Activated gamma-delta T cell treated with Interleukin-2 at 50 U/mL for 16 hours (primary cell): ENCODE measurements around the gene ZNF766.
A peak's percentile ranks its signal among the peaks of the same experiment; 100 is the strongest.
"Not testable (repeated sequence)": the region's sequence is repeated elsewhere in the genome, so short reads cannot be mapped to it uniquely, and the experiment has no call there.

Experiments
- DNase-seq: peaks from one replicate; pipeline ENCODE4 v3.0.0-alpha.2; 2020

The ZNF766 gene

GRCh38 chr19:52269338-52270261 is at the start of gene ZNF766:
ZNF766 (plus strand) TSS chr19:52269587; CDS start chr19:52269614, 27 bp downstream.
- peak; percentile 98 for DNase-seq

GRCh38 chr19:52219611-52220010 is 49.8 kb upstream of the ZNF766 start:
- DNase-seq, result no peak

GRCh38 chr19:52221031-52221430 is 48.4 kb upstream of the ZNF766 start:
- no peak for DNase-seq

GRCh38 chr19:52221831-52222375 is 47.5 kb upstream of the ZNF766 start:
- DNase-seq, result no peak

DNA sequence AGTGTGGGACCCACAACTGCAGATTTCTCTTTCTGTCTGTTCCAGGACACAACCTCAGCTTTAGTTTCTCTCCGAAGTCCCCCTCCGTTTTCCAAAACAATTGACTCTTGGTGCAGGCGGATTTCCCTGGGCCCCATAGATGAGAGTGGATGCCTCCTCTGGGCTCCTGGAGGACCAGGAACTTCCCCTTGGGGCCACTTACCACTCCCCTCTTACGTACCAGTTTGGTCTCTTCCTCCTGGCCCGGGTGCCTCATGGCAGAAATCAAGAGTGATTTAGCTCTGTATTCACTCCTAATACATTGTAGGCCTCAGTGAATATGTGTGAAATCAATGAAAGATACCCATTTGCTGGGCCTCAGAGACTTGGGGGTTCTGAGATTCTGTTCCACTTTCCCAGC is 45.2 kb upstream of the ZNF766 start:
- DNase-seq, result no peak

DNA sequence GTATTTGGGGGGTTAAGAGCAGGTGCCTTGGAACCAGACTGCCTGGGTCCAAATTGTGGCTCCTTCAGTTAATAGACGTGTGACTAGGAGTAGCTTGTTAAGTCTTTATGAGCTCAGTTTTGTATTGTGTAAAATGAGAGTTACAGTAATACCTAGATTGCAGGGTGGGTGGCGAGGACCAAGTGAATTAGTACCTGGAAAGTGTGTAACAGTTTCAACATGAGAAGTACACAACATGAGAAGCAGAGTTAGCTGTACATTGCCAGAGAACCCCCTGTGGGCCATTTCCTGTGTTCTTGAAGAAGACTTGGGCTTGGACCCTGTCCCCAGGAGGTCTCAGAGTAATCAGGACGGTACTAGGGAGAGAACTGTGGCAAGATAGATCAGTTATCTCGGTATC is 42.7 kb upstream of the ZNF766 start:
- DNase-seq, result no peak

DNA sequence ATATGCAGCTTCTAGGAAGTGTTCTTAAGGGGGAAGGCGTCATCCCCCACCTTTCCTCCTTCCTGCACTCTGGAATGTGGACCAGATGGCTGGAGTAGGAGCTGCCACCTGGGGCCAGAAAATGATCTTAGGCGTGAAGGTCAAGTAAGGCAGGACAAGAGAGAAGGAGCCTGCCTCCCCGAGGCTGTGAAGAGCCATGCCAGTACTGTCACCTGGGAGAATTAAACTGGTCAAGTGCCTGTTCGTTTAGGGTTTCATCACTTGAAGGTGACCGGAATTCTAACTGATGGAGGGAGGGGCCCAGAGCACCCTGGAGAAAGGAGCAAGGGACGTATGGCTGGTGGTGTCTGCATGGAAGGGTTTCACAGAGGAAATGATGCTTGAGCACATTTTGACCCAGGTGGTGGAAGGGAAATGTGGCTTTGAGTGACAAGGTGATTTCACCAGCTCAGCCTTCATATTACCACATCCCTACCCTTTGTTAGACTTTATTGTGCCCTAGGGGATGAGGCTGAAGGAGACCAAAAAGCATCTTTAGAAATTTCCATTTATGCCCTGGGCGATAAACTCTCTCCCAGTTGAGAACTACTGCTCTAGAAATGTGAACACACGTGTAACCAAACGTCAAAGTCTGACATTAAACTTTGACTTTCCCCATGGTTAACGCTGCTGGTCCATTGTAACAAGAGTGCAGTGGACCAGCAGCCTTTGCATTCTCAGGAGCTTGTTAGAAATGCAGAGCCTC is 42.0 kb upstream of the ZNF766 start:
- DNase-seq, result no peak

- DNase-seq, result no peak
These were observed 41.4 kb upstream of the ZNF766 start for GRCh38 chr19:52227980-52228379.

DNA sequence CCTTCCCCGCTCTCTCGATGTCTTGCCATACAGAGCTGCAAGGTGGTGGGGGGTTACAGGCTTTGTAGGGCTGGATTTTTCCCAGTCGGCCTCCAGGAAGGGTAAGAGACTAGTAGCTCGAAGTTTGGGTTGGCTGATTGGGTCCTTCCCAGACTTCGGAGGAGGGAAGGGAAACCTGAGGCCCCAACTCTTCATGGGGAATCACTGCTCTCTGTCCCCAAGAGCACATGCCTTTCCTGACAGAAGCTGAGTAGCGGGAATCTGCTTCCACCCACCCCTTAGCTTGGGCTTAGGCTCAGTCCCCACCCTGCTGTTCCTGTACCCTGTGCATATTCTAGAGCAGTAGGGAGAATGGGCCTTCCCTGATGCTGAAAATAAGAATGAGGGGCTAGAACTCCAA is 39.9 kb upstream of the ZNF766 start:
- DNase-seq, result no peak

DNA sequence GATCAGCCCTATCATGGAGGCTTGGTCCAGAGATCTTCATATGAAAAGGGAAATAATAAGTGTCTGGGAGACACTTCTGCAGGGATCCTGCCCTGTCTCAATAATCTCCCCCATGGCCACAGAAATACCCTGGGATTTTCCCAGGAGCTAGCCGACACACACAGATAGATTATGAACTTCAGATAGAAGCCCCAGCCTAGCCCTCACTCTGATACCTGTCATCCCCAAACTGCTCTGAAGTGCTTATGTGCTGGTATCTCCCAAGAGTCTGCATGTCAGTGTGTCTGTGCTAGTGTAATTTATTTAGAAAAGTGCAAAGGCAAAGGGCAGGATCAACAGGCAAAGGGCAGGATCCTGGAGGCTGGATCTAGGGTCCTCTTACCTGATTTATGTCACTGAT is 38.7 kb upstream of the ZNF766 start:
- DNase-seq, result no peak

DNA sequence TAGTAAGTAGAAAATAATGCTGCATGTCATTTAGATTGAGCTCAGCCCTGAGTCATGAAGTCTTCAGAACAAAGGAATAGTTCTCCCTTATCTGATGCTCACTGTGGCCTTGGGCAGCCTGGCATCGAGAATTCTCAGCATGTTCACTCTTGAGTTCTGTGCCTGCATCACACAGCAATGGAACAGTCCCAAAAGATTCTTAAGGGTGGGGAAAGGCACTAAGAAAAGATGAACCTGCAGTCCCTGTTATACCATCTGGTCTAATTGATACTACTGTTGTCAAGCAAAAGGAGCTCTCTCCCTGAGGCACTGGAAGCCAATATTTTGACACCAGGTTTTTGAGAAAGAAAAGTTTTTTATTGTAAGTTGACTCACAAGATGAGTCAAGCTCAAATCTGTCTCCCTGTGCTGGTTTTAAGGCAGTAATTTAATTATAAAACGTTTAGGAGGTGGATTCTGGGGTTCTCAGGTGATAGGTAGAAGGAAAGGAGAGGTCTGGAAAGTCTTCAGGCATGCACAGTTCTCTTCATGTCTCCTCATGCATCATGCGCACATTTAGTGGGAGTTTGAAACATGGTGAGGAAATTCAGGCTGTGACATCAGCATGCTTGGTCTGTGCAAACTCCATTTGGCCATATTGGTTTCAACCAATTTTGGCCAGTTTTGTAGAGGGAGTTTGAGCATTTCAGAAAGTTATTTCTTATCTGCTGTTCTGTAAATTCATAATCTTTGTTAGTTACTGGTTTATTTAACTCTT is 38.1 kb upstream of the ZNF766 start:
- DNase-seq, result no peak

- no peak for DNase-seq
These were observed 35.0 kb upstream of the ZNF766 start for GRCh38 chr19:52234406-52234805.

DNA sequence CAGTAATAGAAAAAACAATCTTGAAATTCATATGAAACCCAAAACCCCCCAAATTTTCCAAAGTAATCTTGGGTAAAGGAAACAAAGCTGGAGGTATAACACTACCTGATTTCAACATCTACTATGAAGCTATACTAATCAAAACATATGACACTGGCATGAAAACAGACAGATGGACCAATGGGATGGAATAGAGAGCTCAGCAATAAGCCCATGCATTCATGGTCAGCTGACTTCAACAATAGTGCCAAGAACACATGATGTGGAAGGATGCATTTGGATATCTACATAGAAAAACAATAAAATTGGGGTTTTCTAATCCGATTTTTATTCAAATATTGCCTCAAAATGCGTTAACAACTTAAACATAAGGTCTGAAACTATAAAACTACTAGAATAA is 32.2 kb upstream of the ZNF766 start:
- no peak for DNase-seq

GRCh38 chr19:52237771-52238400 is 31.5 kb upstream of the ZNF766 start:
- DNase-seq, result peak; percentile 55

GRCh38 chr19:52244021-52244420 is 25.4 kb upstream of the ZNF766 start:
- DNase-seq, result no peak

DNA sequence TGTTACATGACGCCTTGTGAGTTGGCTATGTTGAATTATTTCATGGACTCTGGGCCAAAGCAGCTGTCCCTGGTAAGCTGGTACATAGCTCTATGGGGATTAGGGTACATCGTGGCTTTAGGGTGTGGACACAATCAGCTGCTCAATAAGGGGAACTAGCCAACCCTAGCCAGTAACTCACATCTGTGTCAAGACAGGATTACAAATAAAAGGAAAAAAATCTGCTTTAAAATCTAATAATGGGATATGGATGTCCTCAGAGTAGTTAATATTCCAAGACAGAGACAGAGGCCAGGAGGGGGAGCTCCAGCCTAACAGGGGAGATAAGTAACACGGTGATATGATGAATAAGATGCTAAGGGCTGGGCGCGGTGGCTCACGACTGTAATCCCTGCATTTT is 21.1 kb upstream of the ZNF766 start:
- DNase-seq, result peak; percentile 65

- no peak for DNase-seq
These were observed 11.0 kb upstream of the ZNF766 start for GRCh38 chr19:52258426-52258825.

GRCh38 chr19:52265556-52265955 is 3.8 kb upstream of the ZNF766 start:
- DNase-seq, result not testable (repeated sequence)

GRCh38 chr19:52270266-52270885 is 989 bp downstream of the ZNF766 start:
- DNase-seq, result no peak

DNA sequence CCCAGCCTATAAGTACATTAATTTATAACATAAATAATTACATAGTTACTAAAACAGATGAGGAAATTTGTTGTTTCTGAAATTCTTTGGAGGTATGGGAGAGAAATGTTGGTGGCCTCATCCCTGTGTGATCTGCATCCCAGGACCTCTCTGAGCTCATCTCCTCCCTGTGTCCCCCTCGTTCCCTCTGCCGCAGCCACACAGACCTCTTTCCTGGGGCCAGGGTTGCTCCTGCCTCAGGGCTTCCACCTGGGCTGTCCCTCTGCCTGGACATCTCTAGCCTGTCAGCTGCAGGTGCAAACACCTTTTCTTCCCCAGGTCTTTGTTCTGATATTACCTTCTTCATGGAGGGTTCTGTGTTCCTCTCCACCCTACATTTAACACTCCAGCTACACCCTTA is 3.9 kb downstream of the ZNF766 start:
- no peak for DNase-seq

GRCh38 chr19:52274191-52274590 is 4.8 kb downstream of the ZNF766 start:
- DNase-seq, result no peak

- DNase-seq, result no peak
These were observed 6.6 kb downstream of the ZNF766 start for GRCh38 chr19:52275988-52276387.
